Measurements from ENCODE around the gene KLHL6. TPM values are rescaled to one million over a fixed set of nuclear protein-coding genes. Genes with fewer than 3 reads are reported as not detected.
A peak's percentile ranks its signal among the peaks of the same experiment; 100 is the strongest.

KLHL6 gene
- total RNA-seq, 4 donors from 2014 or later: 2.1 to 4.5 (median 3.0) TPM

DNA sequence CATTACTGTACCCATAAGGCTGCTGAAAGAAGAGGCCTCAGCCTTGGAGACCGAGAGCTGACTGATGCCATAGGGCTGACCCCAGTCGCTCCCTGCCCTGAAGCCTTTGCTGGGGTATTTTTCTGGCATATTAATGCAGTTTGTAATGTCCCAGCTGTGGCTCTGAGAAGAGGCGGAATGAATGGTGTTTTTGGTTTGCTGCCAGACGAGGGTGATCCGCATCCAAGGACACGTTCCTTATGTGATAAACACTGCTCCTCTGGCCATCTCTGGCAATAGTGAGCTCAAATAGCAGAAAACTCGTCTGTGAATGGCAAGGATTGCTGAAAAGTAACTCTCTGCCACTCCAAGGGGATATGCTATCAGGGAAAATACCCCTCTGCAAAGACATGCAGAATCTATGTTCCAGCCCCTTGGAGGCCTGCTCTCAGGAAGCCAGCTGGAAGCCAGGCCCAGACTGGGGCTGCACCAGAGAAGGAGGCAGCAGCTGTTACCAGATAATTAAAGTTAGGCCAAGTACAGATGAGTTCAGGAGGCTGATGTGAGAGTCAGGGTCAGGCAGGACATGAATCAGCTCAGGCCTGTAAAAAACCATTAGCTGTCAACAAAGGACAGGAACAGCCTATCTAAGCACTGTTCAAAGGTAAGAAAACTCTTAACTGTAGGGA is 28.9 kb upstream of the KLHL6 start:
- TF ChIP-seq, protein P1, sequence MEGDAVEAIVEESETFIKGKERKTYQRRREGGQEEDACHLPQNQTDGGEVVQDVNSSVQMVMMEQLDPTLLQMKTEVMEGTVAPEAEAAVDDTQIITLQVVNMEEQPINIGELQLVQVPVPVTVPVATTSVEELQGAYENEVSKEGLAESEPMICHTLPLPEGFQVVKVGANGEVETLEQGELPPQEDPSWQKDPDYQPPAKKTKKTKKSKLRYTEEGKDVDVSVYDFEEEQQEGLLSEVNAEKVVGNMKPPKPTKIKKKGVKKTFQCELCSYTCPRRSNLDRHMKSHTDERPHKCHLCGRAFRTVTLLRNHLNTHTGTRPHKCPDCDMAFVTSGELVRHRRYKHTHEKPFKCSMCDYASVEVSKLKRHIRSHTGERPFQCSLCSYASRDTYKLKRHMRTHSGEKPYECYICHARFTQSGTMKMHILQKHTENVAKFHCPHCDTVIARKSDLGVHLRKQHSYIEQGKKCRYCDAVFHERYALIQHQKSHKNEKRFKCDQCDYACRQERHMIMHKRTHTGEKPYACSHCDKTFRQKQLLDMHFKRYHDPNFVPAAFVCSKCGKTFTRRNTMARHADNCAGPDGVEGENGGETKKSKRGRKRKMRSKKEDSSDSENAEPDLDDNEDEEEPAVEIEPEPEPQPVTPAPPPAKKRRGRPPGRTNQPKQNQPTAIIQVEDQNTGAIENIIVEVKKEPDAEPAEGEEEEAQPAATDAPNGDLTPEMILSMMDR (IDR thresholded peaks at IDR 0.05): no peak
- TF ChIP-seq POLR2A (IDR thresholded peaks at IDR 0.05) (no peak), EP300 (IDR thresholded peaks at IDR 0.05) (no peak)
- peak; percentile 17 to 43 for DNase-seq (ENCODE audit: low spot score in 2 of 2)
- Histone ChIP-seq H3K9me3 (no peaks in the 10 kb centered on the region), H3K27me3 (no peaks in the 10 kb centered on the region), H3K36me3 (no peaks in the 10 kb centered on the region), H3K27ac (peak overlapping the region in 3 of 4 donors; percentile 40 to 70 (median 53)), H3K4me3 (no peak overlapping the region), H3K4me1 (peaks cover 0 to 45% (median 16%) of the 10 kb centered on the region in 4 donors)
- WGBS, 2 donors: 30 to 39% methylated on average over 7 of the region's 7 CpGs

DNA sequence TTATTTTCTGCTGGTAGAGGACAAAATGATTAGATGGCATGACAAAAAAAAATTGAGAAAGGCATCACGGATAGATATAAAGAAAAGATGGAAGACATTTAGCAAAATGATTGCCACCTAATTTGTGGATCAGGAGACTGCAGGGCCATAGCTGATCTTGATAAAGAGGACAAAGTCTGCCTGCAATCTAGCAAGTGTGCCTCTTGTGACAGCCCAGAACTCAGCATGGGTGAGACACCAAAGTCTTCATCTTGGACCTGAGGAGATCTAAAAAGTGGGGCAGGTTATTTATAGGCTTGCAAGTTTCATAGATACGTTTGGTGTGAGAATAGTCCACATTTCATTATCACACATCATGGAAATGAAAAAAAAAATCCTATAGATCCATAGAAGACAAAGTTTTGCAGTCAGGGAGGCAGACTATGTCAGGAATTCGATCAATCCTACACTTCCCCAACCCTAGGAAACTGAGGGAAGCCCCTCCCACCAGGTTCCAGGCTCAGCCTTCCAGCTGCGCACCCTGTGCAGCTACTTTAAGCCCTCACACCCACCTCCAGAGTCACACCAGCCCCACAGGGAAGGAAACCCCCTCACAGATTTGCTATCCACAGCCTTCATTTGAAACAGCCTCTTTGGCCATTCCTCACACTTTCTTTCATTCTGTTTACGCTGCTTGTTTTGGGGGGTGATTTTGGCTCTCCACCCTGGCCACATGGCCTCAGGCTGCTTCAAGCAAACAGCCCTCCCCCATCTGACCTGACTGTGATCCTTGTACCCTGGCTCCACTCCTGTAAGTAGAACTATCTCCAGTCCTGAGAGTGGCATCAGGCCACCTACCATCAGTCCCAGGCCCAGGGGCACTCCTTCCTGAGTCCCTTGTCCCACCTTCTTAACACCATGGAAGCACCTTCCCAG is 28.1 kb upstream of the KLHL6 start:
- 62 to 83% methylated on average over 5 of the region's 5 CpGs for WGBS, 2 donors
- no peak overlapping the region for H3K4me3 ChIP-seq
- no peak for TF ChIP-seq POLR2A (IDR thresholded peaks at IDR 0.05)
- TF ChIP-seq, protein P1 (IDR thresholded peaks at IDR 0.05): no peak
- no peak for TF ChIP-seq EP300 (IDR thresholded peaks at IDR 0.05)
- H3K27ac ChIP-seq: peak overlapping the region in 3 of 4 donors; percentile 13 to 70 (median 40)
- H3K36me3 ChIP-seq: no peaks in the 10 kb centered on the region
- DNase-seq (ENCODE audit: low spot score in 2 of 2): no peak
- H3K9me3 ChIP-seq: no peaks in the 10 kb centered on the region
- H3K27me3 ChIP-seq: no peaks in the 10 kb centered on the region
- peaks cover 0 to 45% (median 16%) of the 10 kb centered on the region in 4 donors for H3K4me1 ChIP-seq

DNA sequence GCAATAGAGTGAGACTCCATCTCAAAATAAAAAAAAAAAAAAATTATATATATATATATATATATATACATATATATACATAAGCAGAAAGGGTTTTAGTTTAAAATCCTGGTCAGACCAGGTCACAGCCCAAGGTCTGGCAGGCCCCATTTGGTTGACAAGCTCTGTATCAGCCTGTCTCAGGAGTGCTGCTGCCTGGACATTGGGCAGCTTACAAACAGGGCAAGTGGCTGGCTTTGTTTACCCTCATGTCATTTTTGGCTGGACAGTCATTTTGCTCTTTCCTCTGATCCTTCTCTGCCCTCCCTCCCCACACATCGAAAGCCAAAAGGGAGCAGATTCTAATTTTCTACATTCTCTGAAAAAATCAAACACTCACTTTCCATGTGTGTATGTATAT is 26.7 kb upstream of the KLHL6 start:
- TF ChIP-seq, protein P1 (IDR thresholded peaks at IDR 0.05): no peak
- TF ChIP-seq EP300 (IDR thresholded peaks at IDR 0.05): no peak
- TF ChIP-seq POLR2A (IDR thresholded peaks at IDR 0.05): no peak
- no peak overlapping the region for H3K27ac ChIP-seq

DNA sequence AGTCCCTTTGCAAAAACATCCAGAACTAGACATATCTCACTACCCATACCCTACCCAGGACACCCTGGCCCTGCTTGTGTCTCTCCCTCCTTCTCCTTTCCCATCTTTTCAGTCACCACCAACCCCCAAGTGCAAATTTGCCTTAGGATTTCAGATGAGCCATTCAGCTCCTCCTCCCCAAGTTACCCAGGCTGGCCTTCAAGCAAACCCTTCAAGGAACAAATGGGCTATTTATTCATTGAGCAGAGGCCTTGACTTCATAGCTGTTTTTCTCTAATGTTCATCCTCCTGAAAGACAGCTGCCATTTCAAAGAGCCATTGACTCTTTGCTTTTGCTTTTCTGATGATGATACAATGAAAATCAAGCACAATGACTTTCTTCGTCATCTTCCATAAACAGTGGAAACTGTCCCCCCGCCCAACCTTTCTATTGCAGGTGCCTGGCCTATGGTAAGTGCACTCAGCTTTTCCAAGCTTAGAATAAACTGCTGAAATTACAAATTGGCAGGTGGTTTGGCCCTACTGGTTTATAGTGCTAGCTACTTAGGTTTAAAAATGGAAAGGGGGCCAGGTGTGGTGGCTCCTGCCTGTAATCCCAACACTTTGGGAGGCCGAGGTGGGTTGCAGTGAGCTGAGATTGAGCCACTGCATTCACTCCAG is 26.1 kb upstream of the KLHL6 start:
- peaks cover 0 to 45% (median 16%) of the 10 kb centered on the region in 4 donors for H3K4me1 ChIP-seq
- 71% methylated on average over 3 of the region's 3 CpGs for WGBS, 2 donors
- H3K27ac ChIP-seq: peak overlapping the region in 1 of 4 donors; percentile 44

More for the DNA sequence above, 26.7 kb upstream of the KLHL6 start:
- no peak for DNase-seq (ENCODE audit: low spot score in 2 of 2)
- H3K36me3 ChIP-seq: no peaks in the 10 kb centered on the region
- no peaks in the 10 kb centered on the region for H3K9me3 ChIP-seq
- WGBS, 2 donors: 61 to 68% methylated on average over 1 of the region's 1 CpG
- no peaks in the 10 kb centered on the region for H3K27me3 ChIP-seq
- no peak overlapping the region for H3K4me3 ChIP-seq
- H3K4me1 ChIP-seq: peaks cover 0 to 45% (median 16%) of the 10 kb centered on the region in 4 donors

More for the DNA sequence above, 26.1 kb upstream of the KLHL6 start:
- TF ChIP-seq, protein P1 (IDR thresholded peaks at IDR 0.05): no peak
- TF ChIP-seq POLR2A (IDR thresholded peaks at IDR 0.05) (no peak), EP300 (IDR thresholded peaks at IDR 0.05) (no peak)
- H3K9me3 ChIP-seq: no peaks in the 10 kb centered on the region
- DNase-seq (ENCODE audit: low spot score in 2 of 2): no peak
- no peaks in the 10 kb centered on the region for H3K36me3 ChIP-seq
- no peaks in the 10 kb centered on the region for H3K27me3 ChIP-seq
- no peak overlapping the region for H3K4me3 ChIP-seq

Data from tibial nerve (tissue), 4 donors.